ENCODE data around the gene GPR15. TPM values are rescaled to one million over a fixed set of nuclear protein-coding genes. Genes with fewer than 3 reads are reported as not detected.
A peak's percentile ranks its signal among the peaks of the same experiment; 100 is the strongest.

GPR15 gene
- total and polyA plus RNA-seq, 2 experiments from 2014 or later = not detected

- peak within 1 kb of the TSS; percentile 82 for H3K27ac ChIP-seq
- peaks cover 11% of the 10 kb centered on the region; the same call in 1 of the 2 replicates for H3K4me1 ChIP-seq (ENCODE audit: insufficient read depth)
- H3F3A ChIP-seq (ENCODE audit: insufficient read depth) = no peaks in the 10 kb centered on the region
- no peaks in the 10 kb centered on the region for H3K9me3 ChIP-seq (ENCODE audit: low read depth)
- in situ Hi-C loops (cut with MboI) = no loop called here
- H3K4me3 ChIP-seq = peak within 1 kb of the TSS; percentile 89
- H2AFZ ChIP-seq = peak within 1 kb of the TSS; percentile 94
- H3K27me3 ChIP-seq (replicated peaks; ENCODE audit: insufficient read depth) = no peaks in the 10 kb centered on the region
- no peaks in the 10 kb centered on the region for H3K9me2 ChIP-seq (ENCODE audit: insufficient read depth)
- peak within 1 kb of the TSS; percentile 85 for H3K4me2 ChIP-seq (ENCODE audit: unreplicated experiment)
- no peaks in the 10 kb centered on the region for H4K20me1 ChIP-seq (ENCODE audit: insufficient read depth)
- TF ChIP-seq EZH2phosphoT487 (IDR thresholded peaks at IDR 0.05; ENCODE audit: insufficient read depth, low read depth) = no peak
- no peak for TF ChIP-seq EZH2 (IDR thresholded peaks at IDR 0.05; ENCODE audit: insufficient read depth, poor library complexity, severe bottlenecking)
- peaks cover 47% of the 10 kb centered on the region for H3K79me2 ChIP-seq (ENCODE audit: insufficient read depth)
- peaks cover 26% of the 10 kb centered on the region; the same call in 1 of the 2 replicates for H3K36me3 ChIP-seq (ENCODE audit: low read depth)
- peak within 1 kb of the TSS; percentile 88 for H3K9ac ChIP-seq
- peak; percentile 98 for DNase-seq
- 0 to 3% methylated on average over 19 to 45 of the region's 63 CpGs for WGBS, 2 experiments (ENCODE audit: low coverage in 1 of 2, low lambda C conversion rate in 2 of 2, missing lambda C conversion rate in 2 of 2)
Measured at GRCh38 chr3:98522544-98523281, 9.1 kb upstream of the GPR15 start, which contains the start of gene CLDND1. Gene CLDND1, minus strand, starts transcription at chr3:98522902. Its CDS starts 1,478 bp downstream, at chr3:98521424.

GRCh38 chr3:98525494-98525893, 6.3 kb upstream of the GPR15 start:
- H2AFZ ChIP-seq = no peak overlapping the region

GRCh38 chr3:98528474-98529346, 3.1 kb upstream of the GPR15 start:
- Histone ChIP-seq H3F3A (ENCODE audit: insufficient read depth) (no peaks in the 10 kb centered on the region), H3K9me2 (ENCODE audit: insufficient read depth) (no peaks in the 10 kb centered on the region), H3K36me3 (ENCODE audit: low read depth) (no peaks in the 10 kb centered on the region), H4K20me1 (ENCODE audit: insufficient read depth) (no peaks in the 10 kb centered on the region), H3K4me2 (ENCODE audit: unreplicated experiment) (no peak overlapping the region), H3K4me3 (no peak overlapping the region), H3K9me3 (ENCODE audit: low read depth) (no peaks in the 10 kb centered on the region), H2AFZ (no peak overlapping the region), H3K79me2 (ENCODE audit: insufficient read depth) (no peaks in the 10 kb centered on the region), H3K4me1 (ENCODE audit: insufficient read depth) (no peaks in the 10 kb centered on the region), H3K27me3 (replicated peaks; ENCODE audit: insufficient read depth) (peaks cover 18% of the 10 kb centered on the region; the same call in 1 of the 2 replicates), H3K27ac (no peak overlapping the region), H3K9ac (no peak overlapping the region)
- TF ChIP-seq EZH2 (IDR thresholded peaks at IDR 0.05; ENCODE audit: insufficient read depth, poor library complexity, severe bottlenecking) (no peak), EZH2phosphoT487 (IDR thresholded peaks at IDR 0.05; ENCODE audit: insufficient read depth, low read depth) (no peak)
- DNase-seq = no peak
- WGBS, 2 experiments (ENCODE audit: low coverage in 1 of 2, low lambda C conversion rate in 2 of 2, missing lambda C conversion rate in 2 of 2) = 20% methylated on average over 4 of the region's 4 CpGs
- in situ Hi-C loops (cut with MboI) = no loop called here

More at GRCh38 chr3:98525494-98525893, 6.3 kb upstream of the GPR15 start:
- H3F3A ChIP-seq (ENCODE audit: insufficient read depth) = no peaks in the 10 kb centered on the region
- DNase-seq = no peak
- no peak overlapping the region for H3K4me3 ChIP-seq
- peaks cover 19% of the 10 kb centered on the region for H3K79me2 ChIP-seq (ENCODE audit: insufficient read depth)
- TF ChIP-seq EZH2 (IDR thresholded peaks at IDR 0.05; ENCODE audit: insufficient read depth, poor library complexity, severe bottlenecking) = no peak
- no peak for TF ChIP-seq EZH2phosphoT487 (IDR thresholded peaks at IDR 0.05; ENCODE audit: insufficient read depth, low read depth)
- H3K9me2 ChIP-seq (ENCODE audit: insufficient read depth) = no peaks in the 10 kb centered on the region
- no peak overlapping the region for H3K4me2 ChIP-seq (ENCODE audit: unreplicated experiment)
- 70 to 77% methylated on average over 6 of the region's 6 CpGs for WGBS, 2 experiments (ENCODE audit: low coverage in 1 of 2, low lambda C conversion rate in 2 of 2, missing lambda C conversion rate in 2 of 2)
- no peaks in the 10 kb centered on the region for H3K9me3 ChIP-seq (ENCODE audit: low read depth)
- 0 out of 2 replicates have a peak, but pooled peaks cover 12% of the 10 kb centered on the region for H3K27me3 ChIP-seq (replicated peaks; ENCODE audit: insufficient read depth)
- peaks cover 5% of the 10 kb centered on the region; the same call in 1 of the 2 replicates for H3K36me3 ChIP-seq (ENCODE audit: low read depth)
- in situ Hi-C loops (cut with MboI) = no loop called here
- no peaks in the 10 kb centered on the region for H4K20me1 ChIP-seq (ENCODE audit: insufficient read depth)
- no peak overlapping the region for H3K9ac ChIP-seq
- H3K27ac ChIP-seq = no peak overlapping the region
- H3K4me1 ChIP-seq (ENCODE audit: insufficient read depth) = peaks cover 11% of the 10 kb centered on the region; the same call in 1 of the 2 replicates

- Histone ChIP-seq H3K27ac (no peak overlapping the region), H3K4me2 (ENCODE audit: unreplicated experiment) (no peak overlapping the region), H3F3A (ENCODE audit: insufficient read depth) (no peaks in the 10 kb centered on the region), H3K4me1 (ENCODE audit: insufficient read depth) (no peaks in the 10 kb centered on the region), H4K20me1 (ENCODE audit: insufficient read depth) (no peaks in the 10 kb centered on the region), H3K4me3 (no peak overlapping the region), H3K79me2 (ENCODE audit: insufficient read depth) (no peaks in the 10 kb centered on the region), H2AFZ (no peak overlapping the region), H3K9ac (no peak overlapping the region), H3K9me3 (ENCODE audit: low read depth) (no peaks in the 10 kb centered on the region), H3K36me3 (ENCODE audit: low read depth) (no peaks in the 10 kb centered on the region), H3K27me3 (replicated peaks; ENCODE audit: insufficient read depth) (peaks cover 18% of the 10 kb centered on the region; the same call in 1 of the 2 replicates), H3K9me2 (ENCODE audit: insufficient read depth) (no peaks in the 10 kb centered on the region)
- no peak for TF ChIP-seq EZH2phosphoT487 (IDR thresholded peaks at IDR 0.05; ENCODE audit: insufficient read depth, low read depth)
- 72 to 76% methylated on average over 8 of the region's 8 CpGs for WGBS, 2 experiments (ENCODE audit: low coverage in 1 of 2, low lambda C conversion rate in 2 of 2, missing lambda C conversion rate in 2 of 2)
- DNase-seq = no peak
- in situ Hi-C loops (cut with MboI) = no loop called here
Measured at GRCh38 chr3:98529856-98530459, 1.8 kb upstream of the GPR15 start.
